Measurements from ENCODE around the gene ANO1. TPM values are rescaled to one million over a fixed set of nuclear protein-coding genes. Genes with fewer than 3 reads are reported as not detected.
A peak's percentile ranks its signal among the peaks of the same experiment; 100 is the strongest.

ANO1 gene
- total RNA-seq, 6 experiments from 2014 or later, result 32.1 to 292 (median 78.0) TPM

DNA sequence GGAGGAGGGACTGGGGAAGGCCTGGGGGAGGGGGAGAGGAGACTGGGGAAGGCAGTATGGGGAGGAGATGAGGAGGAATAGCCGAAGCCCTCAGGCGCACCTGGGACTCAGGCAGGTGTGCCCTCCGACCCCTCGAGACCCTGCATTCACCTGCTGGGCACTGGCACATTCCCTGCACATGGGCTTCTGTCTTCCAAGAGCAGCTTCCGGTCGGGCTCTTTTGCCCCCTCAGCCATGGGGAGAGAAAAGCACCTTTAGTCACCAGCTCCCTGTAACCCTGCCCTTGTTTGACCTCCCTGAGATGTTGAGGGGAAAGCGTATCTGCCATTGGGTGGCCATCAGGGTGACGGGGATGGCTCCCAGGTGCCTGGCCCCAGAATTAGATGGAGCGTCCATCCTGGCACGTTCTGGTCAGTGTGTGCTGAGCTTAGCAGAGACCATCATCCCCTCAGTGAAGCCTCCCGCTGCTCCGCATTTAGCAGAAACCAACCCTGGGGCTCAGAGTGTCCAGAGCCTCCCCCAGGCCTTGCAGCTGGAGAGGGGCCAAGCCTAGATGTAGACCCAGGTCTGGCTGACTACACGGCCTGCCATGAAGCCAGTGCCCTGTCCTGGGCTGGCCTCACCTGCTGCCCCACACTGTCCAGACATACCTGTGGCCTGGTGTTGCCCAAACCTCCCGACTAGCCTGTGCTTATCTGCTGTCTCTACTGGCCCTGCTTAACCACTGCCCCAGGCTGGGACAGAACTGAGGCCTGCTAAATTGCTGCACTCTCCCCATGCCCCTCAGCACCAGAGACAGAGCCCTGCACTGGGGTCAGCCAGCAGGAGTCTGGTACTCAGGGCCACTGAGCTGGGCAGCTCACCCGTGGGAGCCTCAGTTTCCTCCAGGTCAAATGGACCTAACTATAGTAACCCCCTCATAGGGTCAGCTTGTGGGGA is 6.2 kb downstream of the ANO1 start:
- Histone ChIP-seq H3K36me3 (peaks cover 0 to 14% (median 2%) of the 10 kb centered on the region in 4 donors), H3K27me3 (no peaks in the 10 kb centered on the region), H3K4me3 (no peak overlapping the region), H3K9me3 (no peaks in the 10 kb centered on the region), H3K4me1 (peaks cover 0 to 27% (median 12%) of the 10 kb centered on the region in 4 donors), H3K27ac (no peak overlapping the region)
- WGBS (ENCODE audit: insufficient coverage, low coverage, low lambda C conversion rate, missing lambda C conversion rate), result no CpG with 5 or more reads among the region's 15 CpGs
- intact Hi-C loops (cut with DNase I), result loop anchor here in 1 of 2 donors (10.0 kb wide), 1 partner anchor 110 kb away; no protein-coding TSS in a partner anchor
- DNase-seq, result no peak
- ATAC-seq, result peak in 2 of 4 donors; percentile 11 to 22
- TF ChIP-seq POLR2A (IDR thresholded peaks at IDR 0.05), result no peak
- TF ChIP-seq, protein P1, sequence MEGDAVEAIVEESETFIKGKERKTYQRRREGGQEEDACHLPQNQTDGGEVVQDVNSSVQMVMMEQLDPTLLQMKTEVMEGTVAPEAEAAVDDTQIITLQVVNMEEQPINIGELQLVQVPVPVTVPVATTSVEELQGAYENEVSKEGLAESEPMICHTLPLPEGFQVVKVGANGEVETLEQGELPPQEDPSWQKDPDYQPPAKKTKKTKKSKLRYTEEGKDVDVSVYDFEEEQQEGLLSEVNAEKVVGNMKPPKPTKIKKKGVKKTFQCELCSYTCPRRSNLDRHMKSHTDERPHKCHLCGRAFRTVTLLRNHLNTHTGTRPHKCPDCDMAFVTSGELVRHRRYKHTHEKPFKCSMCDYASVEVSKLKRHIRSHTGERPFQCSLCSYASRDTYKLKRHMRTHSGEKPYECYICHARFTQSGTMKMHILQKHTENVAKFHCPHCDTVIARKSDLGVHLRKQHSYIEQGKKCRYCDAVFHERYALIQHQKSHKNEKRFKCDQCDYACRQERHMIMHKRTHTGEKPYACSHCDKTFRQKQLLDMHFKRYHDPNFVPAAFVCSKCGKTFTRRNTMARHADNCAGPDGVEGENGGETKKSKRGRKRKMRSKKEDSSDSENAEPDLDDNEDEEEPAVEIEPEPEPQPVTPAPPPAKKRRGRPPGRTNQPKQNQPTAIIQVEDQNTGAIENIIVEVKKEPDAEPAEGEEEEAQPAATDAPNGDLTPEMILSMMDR (IDR thresholded peaks at IDR 0.05), result no peak

DNA sequence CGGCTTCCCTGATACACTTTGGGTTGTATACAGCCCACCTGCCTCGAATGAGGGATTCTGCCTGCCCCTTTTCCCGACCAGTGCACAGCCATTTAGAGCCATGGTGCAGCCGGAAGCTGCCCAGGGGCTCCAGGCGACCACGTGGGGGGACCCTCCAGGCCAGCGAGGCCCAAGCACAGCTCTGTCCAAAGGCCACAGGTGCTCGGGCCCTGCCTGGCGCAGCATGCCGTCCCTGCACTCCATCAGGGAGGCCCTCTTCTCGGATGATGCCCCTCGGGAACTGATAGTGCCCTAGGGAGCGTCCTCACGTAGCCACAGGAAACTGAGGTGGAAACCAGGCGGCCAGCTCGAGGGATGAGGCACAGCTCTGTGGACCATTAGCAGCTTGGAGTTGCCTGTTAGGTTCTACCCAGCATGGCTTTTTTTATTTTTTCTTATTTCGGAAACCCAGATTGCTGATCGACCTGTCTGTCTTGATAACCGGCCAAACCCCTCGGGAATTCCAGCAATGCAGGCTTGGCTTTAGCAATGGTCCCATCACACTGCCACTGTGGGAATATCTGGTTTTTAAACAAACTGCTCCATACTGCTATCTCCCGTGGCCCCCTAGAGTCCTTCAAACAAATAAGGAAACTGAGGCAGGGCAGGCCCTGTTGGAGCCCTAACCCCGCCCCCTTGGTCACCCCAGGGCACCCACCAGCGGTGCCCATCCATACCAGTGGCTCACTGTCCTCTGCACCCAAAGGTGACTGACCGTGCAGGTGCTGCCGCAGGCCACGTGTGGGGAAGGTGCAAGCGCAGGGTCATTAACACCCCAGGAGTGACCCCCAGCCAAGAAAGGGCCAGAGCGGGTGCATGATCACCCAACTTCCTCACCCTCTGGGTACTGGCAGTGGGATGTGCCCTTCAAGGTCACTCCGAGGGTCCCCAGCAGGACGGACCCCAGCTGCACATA is 8.0 kb downstream of the ANO1 start:
- Histone ChIP-seq H3K4me1 (peaks cover 0 to 27% (median 12%) of the 10 kb centered on the region in 4 donors), H3K36me3 (peaks cover 0 to 31% (median 2%) of the 10 kb centered on the region in 4 donors), H3K27me3 (no peaks in the 10 kb centered on the region), H3K4me3 (no peak overlapping the region), H3K9me3 (no peaks in the 10 kb centered on the region), H3K27ac (peak overlapping the region in 2 of 3 donors; percentile 6 to 29)
- WGBS (ENCODE audit: insufficient coverage, low coverage, low lambda C conversion rate, missing lambda C conversion rate), result 28% methylated on average over 9 of the region's 30 CpGs
- intact Hi-C loops (cut with DNase I), result loop anchor here in 1 of 2 donors (10.0 kb wide), 1 partner anchor 109 kb away; no protein-coding TSS in a partner anchor
- peak; percentile 71 to 82 (median 81) for DNase-seq
- TF ChIP-seq POLR2A (IDR thresholded peaks at IDR 0.05), result no peak
- TF ChIP-seq, protein P1 (IDR thresholded peaks at IDR 0.05), result no peak
- ATAC-seq, result peak; percentile 79 to 89 (median 82)

DNA sequence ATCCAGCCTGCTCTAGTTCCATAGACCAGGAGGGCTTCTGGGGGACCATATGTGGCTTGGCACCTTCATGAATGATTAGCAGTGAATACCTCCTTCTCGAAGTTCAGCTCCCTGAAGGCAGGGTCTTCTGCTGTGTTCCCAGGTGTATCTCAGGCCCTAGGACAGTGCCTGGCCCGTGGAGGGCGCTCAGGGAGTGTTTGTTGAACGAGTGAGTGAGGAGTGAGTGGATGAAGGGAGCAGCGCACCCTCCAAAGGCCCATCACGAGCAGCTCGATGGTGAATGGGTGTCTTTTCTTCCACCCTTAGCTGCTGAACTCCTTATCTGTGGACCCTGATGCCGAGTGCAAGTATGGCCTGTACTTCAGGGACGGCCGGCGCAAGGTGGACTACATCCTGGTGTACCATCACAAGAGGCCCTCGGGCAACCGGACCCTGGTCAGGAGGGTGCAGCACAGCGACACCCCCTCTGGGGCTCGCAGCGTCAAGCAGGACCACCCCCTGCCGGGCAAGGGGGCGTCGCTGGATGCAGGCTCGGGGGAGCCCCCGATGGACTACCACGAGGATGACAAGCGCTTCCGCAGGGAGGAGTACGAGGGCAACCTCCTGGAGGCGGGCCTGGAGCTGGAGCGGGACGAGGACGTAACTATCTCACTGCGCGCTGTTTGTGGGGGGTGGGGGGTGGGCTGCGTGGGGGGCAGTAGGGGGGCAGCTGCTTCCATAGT is 9.5 kb downstream of the ANO1 start:
- ATAC-seq (no peak), DNase-seq (no peak)
- TF ChIP-seq, protein P1 (IDR thresholded peaks at IDR 0.05), result no peak
- no peak for TF ChIP-seq POLR2A (IDR thresholded peaks at IDR 0.05)
- no peaks in the 10 kb centered on the region for H3K27me3 ChIP-seq
- no peak overlapping the region for H3K4me3 ChIP-seq
- intact Hi-C loops (cut with DNase I), result loop anchor here in 1 of 2 donors (10.0 kb wide), 1 partner anchor 107 kb away; no protein-coding TSS in a partner anchor
- WGBS (ENCODE audit: insufficient coverage, low coverage, low lambda C conversion rate, missing lambda C conversion rate), result 70% methylated on average over 10 of the region's 32 CpGs
- H3K4me1 ChIP-seq, result peaks cover 0 to 27% (median 12%) of the 10 kb centered on the region in 4 donors
- H3K27ac ChIP-seq, result no peak overlapping the region
- no peaks in the 10 kb centered on the region for H3K9me3 ChIP-seq
- H3K36me3 ChIP-seq, result peaks cover 0 to 43% (median 2%) of the 10 kb centered on the region in 4 donors
